Endodermal cell (in vitro differentiated cells): Measurements from ENCODE around the gene ENPEP. TPM values are rescaled to one million over a fixed set of nuclear protein-coding genes. Genes with fewer than 3 reads are reported as not detected.
"Not testable (repeated sequence)": the region's sequence is repeated elsewhere in the genome, so short reads cannot be mapped to it uniquely, and the experiment has no call there.

Source experiments
- DNase-seq: peaks from one replicate; pipeline ENCODE4 v3.0.0-alpha.2; 2017
- H3K27ac ChIP-seq: 2 replicates; pipeline ENCODE4 v1.5.1; 2013; ENCODE audit warnings: mild to moderate bottlenecking, low read depth, low read length, moderate library complexity
- H3K27me3 ChIP-seq: 2 replicates; pipeline ENCODE4 v1.6.1; 2013; ENCODE audit warnings: mild to moderate bottlenecking, low read length, moderate library complexity; ENCODE audit not compliant: insufficient read depth, control insufficient read depth, poor library complexity, severe bottlenecking
- H3K36me3 ChIP-seq: 2 replicates; pipeline ENCODE4 v1.7.0; 2013; ENCODE audit warnings: mild to moderate bottlenecking, low read length, moderate library complexity; ENCODE audit not compliant: control insufficient read depth, insufficient read depth
- H3K4me1 ChIP-seq: one replicate; pipeline ENCODE4 v1.7.0; 2013; ENCODE audit warnings: low read length; ENCODE audit not compliant: control insufficient read depth, insufficient read depth
- H3K4me3 ChIP-seq: 2 replicates; pipeline ENCODE4 v1.5.1; 2013; ENCODE audit warnings: mild to moderate bottlenecking, low read length, moderate library complexity
- H3K9ac ChIP-seq: 2 replicates; pipeline ENCODE4 v1.6.1; 2013; ENCODE audit warnings: mild to moderate bottlenecking, low read length, moderate library complexity; ENCODE audit not compliant: poor library complexity, severe bottlenecking; ENCODE audit errors: extremely low read depth
- H3K9me3 ChIP-seq: 2 replicates; pipeline ENCODE4 v1.6.1; 2013; ENCODE audit warnings: mild to moderate bottlenecking, low read length, moderate library complexity; ENCODE audit not compliant: control insufficient read depth
- H3K27ac Mint-ChIP-seq: 2 replicates; pipeline ENCODE4 v1.8.0; 2020; ENCODE audit warnings: mixed read lengths
- H3K27me3 Mint-ChIP-seq: 2 replicates; pipeline ENCODE4 v1.8.0; 2021; ENCODE audit warnings: mild to moderate bottlenecking, mixed read lengths; ENCODE audit not compliant: insufficient read depth
- H3K36me3 Mint-ChIP-seq: 2 replicates; pipeline ENCODE4 v1.8.0; 2020; ENCODE audit warnings: low read depth, mixed read lengths
- H3K4me1 Mint-ChIP-seq: 2 replicates; pipeline ENCODE4 v1.8.0; 2020; ENCODE audit warnings: mixed read lengths
- H3K4me3 Mint-ChIP-seq: 2 replicates; pipeline ENCODE4 v1.8.0; 2020; ENCODE audit warnings: mild to moderate bottlenecking, moderate library complexity, mixed read lengths
- H3K9me3 Mint-ChIP-seq: 2 replicates; pipeline ENCODE4 v1.8.0; 2020; ENCODE audit warnings: mild to moderate bottlenecking, mixed read lengths
- CTCF ChIP-seq: fragments of 200-600 bp; sonication (generic); conservative IDR thresholded peaks from 2 replicates; pipeline ENCODE4 v1.5.0; 2021; ENCODE audit warnings: antibody characterized with exemption, mild to moderate bottlenecking
- WGBS, 2 experiments: methylation state at CpG; one replicate each; pipeline versions ENCODE4 v1.1.5 to v1.1.7; 2013; ENCODE audit warnings: missing lambda C conversion rate in 2 of 2, mixed read lengths in 1 of 2; ENCODE audit not compliant: insufficient coverage in 1 of 2, insufficient read length in 1 of 2; 5-methylcytosine and 5-hydroxymethylcytosine counted together
- total RNA-seq, 2 donors: library from RNA; stranded (reverse); fragmentation: NEBNext Ultra II Directional in 1 of 2; extraction: Animal tissue kit (Norgen Biotek cat#: 25700) in 1 of 2; gene quantifications; 2 replicates in 1 of 2; 3 replicates in 1 of 2; pipeline ENCODE4 v1.2.1, GENCODE V29; 2021

Gene ENPEP
- total RNA-seq, 2 donors from 2014 or later = 4.6 to 9.4 TPM

- H3K36me3 Mint-ChIP-seq = no peaks in the 10 kb centered on the region
- DNase-seq = no peak
- no peaks in the 10 kb centered on the region for H3K27me3 Mint-ChIP-seq
- H3K36me3 ChIP-seq = no peaks in the 10 kb centered on the region
- H3K9me3 Mint-ChIP-seq = no peaks in the 10 kb centered on the region
- H3K27me3 ChIP-seq = no peaks in the 10 kb centered on the region
- H3K27ac Mint-ChIP-seq = no peak overlapping the region
- no peak overlapping the region for H3K4me3 ChIP-seq
- 95 to 100% methylated on average over 3 to 5 of the region's 5 CpGs for WGBS, 2 experiments
- no peak for TF ChIP-seq CTCF
- H3K27ac ChIP-seq = no peak overlapping the region
- H3K4me1 ChIP-seq = peaks cover 3% of the 10 kb centered on the region
- H3K4me1 Mint-ChIP-seq = peaks cover 22% of the 10 kb centered on the region
- no peak overlapping the region for H3K9ac ChIP-seq
- no peak overlapping the region for H3K4me3 Mint-ChIP-seq
- no peaks in the 10 kb centered on the region for H3K9me3 ChIP-seq
Observed at GRCh38 chr4:110484767-110485166, 8.8 kb downstream of the ENPEP start.

- Histone ChIP-seq H3K4me1 (peaks cover 3% of the 10 kb centered on the region), H3K4me3 (no peak overlapping the region), H3K9ac (no peak overlapping the region), H3K9me3 (no peaks in the 10 kb centered on the region), H3K27me3 (no peaks in the 10 kb centered on the region), H3K27ac (no peak overlapping the region), H3K36me3 (no peaks in the 10 kb centered on the region)
- DNase-seq = no peak
- no peak overlapping the region for H3K27ac Mint-ChIP-seq
- no peaks in the 10 kb centered on the region for H3K36me3 Mint-ChIP-seq
- peaks cover 22% of the 10 kb centered on the region for H3K4me1 Mint-ChIP-seq
- no peak for TF ChIP-seq CTCF
- 80 to 91% methylated on average over 1 of the region's 1 CpG for WGBS, 2 experiments
- no peaks in the 10 kb centered on the region for H3K9me3 Mint-ChIP-seq
- no peak overlapping the region for H3K4me3 Mint-ChIP-seq
- no peaks in the 10 kb centered on the region for H3K27me3 Mint-ChIP-seq
Observed at GRCh38 chr4:110485452-110485851, 9.5 kb downstream of the ENPEP start.

- no peak overlapping the region for H3K9ac ChIP-seq
- 64 to 85% methylated on average over 3 to 4 of the region's 4 CpGs for WGBS, 2 experiments
- H3K27me3 Mint-ChIP-seq = no peaks in the 10 kb centered on the region
- peaks cover 3% of the 10 kb centered on the region for H3K4me1 ChIP-seq
- H3K4me3 ChIP-seq = no peak overlapping the region
- no peaks in the 10 kb centered on the region for H3K36me3 Mint-ChIP-seq
- no peak overlapping the region for H3K27ac Mint-ChIP-seq
- no peak overlapping the region for H3K4me3 Mint-ChIP-seq
- H3K27ac ChIP-seq = no peak overlapping the region
- no peaks in the 10 kb centered on the region for H3K9me3 ChIP-seq
- peaks cover 19% of the 10 kb centered on the region for H3K4me1 Mint-ChIP-seq
- no peaks in the 10 kb centered on the region for H3K36me3 ChIP-seq
- no peaks in the 10 kb centered on the region for H3K27me3 ChIP-seq
- no peaks in the 10 kb centered on the region for H3K9me3 Mint-ChIP-seq
- no peak for DNase-seq
- no peak for TF ChIP-seq CTCF
Observed at GRCh38 chr4:110486256-110486655, 10.3 kb downstream of the ENPEP start.

GRCh38 chr4:110486850-110487249 lies 10.9 kb downstream of the ENPEP start:
- H3K27ac ChIP-seq = not testable (repeated sequence)
- peaks cover 19% of the 10 kb centered on the region for H3K4me1 Mint-ChIP-seq
- WGBS, 2 experiments = 87 to 88% methylated on average over 2 to 4 of the region's 4 CpGs

More at GRCh38 chr4:110486850-110487249, 10.9 kb downstream of the ENPEP start:
- not testable (repeated sequence) for H3K36me3 ChIP-seq, H3K36me3 Mint-ChIP-seq, DNase-seq, H3K27me3 Mint-ChIP-seq, H3K9me3 Mint-ChIP-seq, H3K9me3 ChIP-seq, H3K27me3 ChIP-seq, H3K4me1 ChIP-seq, H3K27ac Mint-ChIP-seq, H3K4me3 ChIP-seq, H3K9ac ChIP-seq, H3K4me3 Mint-ChIP-seq
